A673 (cell line): ENCODE measurements around the gene SPRED1. TPM values are rescaled to one million over a fixed set of nuclear protein-coding genes. Genes with fewer than 3 reads are reported as not detected.

ENCODE experiments used
- BruUV-seq: library from RNA; stranded (reverse); fragments of 400-500 nt; replicated peaks from 2 replicates; lab custom pipeline; 2021; lab: Mats Ljungman, UMichigan
- CTCF ChIA-PET: fragments of 300-600 bp; sonication (Branson Sonifier 250); formaldehyde crosslinking; loops from one replicate; lab custom pipeline; 2022; ENCODE audit warnings: antibody characterized with exemption; lab: Charles Lee
- POLR2A ChIA-PET: fragments of 300-600 bp; sonication (Branson Sonifier 250); formaldehyde crosslinking; loops from one replicate; lab custom pipeline; 2022; ENCODE audit warnings: antibody characterized with exemption; ENCODE audit not compliant: low non-redundant PET; lab: Charles Lee
- DNase-seq: peaks from one replicate; pipeline ENCODE4 v3.0.0-alpha.2; 2015; ENCODE audit warnings: low spot score
- H3K27ac ChIP-seq: fragments of 200-600 bp; sonication (generic); 2 replicates; pipeline ENCODE4 v1.5.1; 2016; ENCODE audit warnings: mixed run types, low read depth, mild to moderate bottlenecking, mixed read lengths, antibody characterized with exemption, low read length; ENCODE audit not compliant: poor library complexity, severe bottlenecking
- H3K27me3 ChIP-seq: fragments of 200-600 bp; sonication (generic); replicated peaks from 2 replicates; pipeline ENCODE4 v1.6.1; 2017; ENCODE audit warnings: mixed run types, low read depth, mild to moderate bottlenecking, mixed read lengths, antibody characterized with exemption, low read length; ENCODE audit not compliant: insufficient read depth, poor library complexity
- H3K36me3 ChIP-seq: fragments of 200-600 bp; sonication (generic); 2 replicates; pipeline ENCODE4 v1.6.1; 2016; ENCODE audit warnings: mixed run types, mild to moderate bottlenecking, mixed read lengths, antibody characterized with exemption, low read length; ENCODE audit not compliant: insufficient read depth, poor library complexity, severe bottlenecking
- H3K4me1 ChIP-seq: fragments of 200-600 bp; sonication (generic); 2 replicates; pipeline ENCODE4 v1.6.1; 2017; ENCODE audit warnings: mixed run types, mild to moderate bottlenecking, mixed read lengths, antibody characterized with exemption, low read length; ENCODE audit not compliant: insufficient read depth, poor library complexity, severe bottlenecking
- H3K4me3 ChIP-seq: fragments of 200-600 bp; sonication (generic); 2 replicates; pipeline ENCODE4 v1.5.1; 2016; ENCODE audit warnings: low read depth, mixed run types, mild to moderate bottlenecking, mixed read lengths, low read length; ENCODE audit not compliant: poor library complexity, severe bottlenecking
- H3K9me3 ChIP-seq: fragments of 200-600 bp; sonication (generic); 2 replicates; pipeline ENCODE4 v1.6.1; 2016; ENCODE audit warnings: mixed run types, low read depth, mild to moderate bottlenecking, mixed read lengths, antibody characterized with exemption, low read length; ENCODE audit not compliant: poor library complexity, severe bottlenecking
- EZH2 ChIP-seq: fragments of 200-600 bp; sonication (generic); IDR thresholded peaks from 2 replicates; pipeline ENCODE4 v1.6.1; 2017; ENCODE audit warnings: borderline replicate concordance, low read depth, mild to moderate bottlenecking, mixed read lengths, antibody characterized with exemption, low read length; ENCODE audit not compliant: poor library complexity, severe bottlenecking
- intact Hi-C: fragments of 100-400 bp; cut with micrococcal nuclease; formaldehyde crosslinking; loops from one replicate; pipeline ENCODE4 v1.10.0; 2022; ENCODE audit not compliant: unreplicated experiment
- total RNA-seq: library from RNA; stranded (reverse); gene quantifications from 2 replicates; pipeline ENCODE4 v1.2.3, GENCODE V29; 2021
- TF ChIP-seq, protein P1 (sequence below): fragments of 300-800, 200-600 bp; sonication (generic); conservative IDR thresholded peaks from 2 replicates; pipeline ENCODE4 v1.5.1; 2017; ENCODE audit warnings: low read depth, mild to moderate bottlenecking, antibody characterized with exemption, low read length, moderate library complexity, mixed read lengths

SPRED1 gene
- total RNA-seq, 1 experiment from 2014 or later = 17.3 TPM

DNA sequence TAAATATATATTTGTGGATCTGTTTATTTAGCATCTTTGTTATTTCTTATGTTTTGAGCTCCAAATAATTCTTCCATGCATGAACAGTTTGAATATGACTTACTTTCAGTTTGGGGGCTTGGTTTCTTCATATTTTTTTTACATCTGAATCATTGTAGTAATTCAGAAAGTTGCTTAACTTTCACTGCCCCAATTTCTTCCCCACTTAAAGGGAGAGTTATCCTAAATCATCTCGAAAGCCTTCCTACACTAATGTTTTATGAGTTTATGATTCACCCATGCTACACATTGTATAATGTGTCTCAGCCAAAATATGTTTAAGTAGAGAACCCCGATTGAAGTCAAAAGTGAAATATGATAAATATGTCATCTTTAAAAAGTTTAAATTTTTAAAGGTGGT, 47.8 kb downstream of the SPRED1 start:
- TF ChIP-seq EZH2 = no peak
- TF ChIP-seq, protein P1, sequence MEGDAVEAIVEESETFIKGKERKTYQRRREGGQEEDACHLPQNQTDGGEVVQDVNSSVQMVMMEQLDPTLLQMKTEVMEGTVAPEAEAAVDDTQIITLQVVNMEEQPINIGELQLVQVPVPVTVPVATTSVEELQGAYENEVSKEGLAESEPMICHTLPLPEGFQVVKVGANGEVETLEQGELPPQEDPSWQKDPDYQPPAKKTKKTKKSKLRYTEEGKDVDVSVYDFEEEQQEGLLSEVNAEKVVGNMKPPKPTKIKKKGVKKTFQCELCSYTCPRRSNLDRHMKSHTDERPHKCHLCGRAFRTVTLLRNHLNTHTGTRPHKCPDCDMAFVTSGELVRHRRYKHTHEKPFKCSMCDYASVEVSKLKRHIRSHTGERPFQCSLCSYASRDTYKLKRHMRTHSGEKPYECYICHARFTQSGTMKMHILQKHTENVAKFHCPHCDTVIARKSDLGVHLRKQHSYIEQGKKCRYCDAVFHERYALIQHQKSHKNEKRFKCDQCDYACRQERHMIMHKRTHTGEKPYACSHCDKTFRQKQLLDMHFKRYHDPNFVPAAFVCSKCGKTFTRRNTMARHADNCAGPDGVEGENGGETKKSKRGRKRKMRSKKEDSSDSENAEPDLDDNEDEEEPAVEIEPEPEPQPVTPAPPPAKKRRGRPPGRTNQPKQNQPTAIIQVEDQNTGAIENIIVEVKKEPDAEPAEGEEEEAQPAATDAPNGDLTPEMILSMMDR = no peak
- no TSS peak for BruUV-seq
- POLR2A ChIA-PET = no interaction called here
- H3K27ac ChIP-seq = no peak overlapping the region
- no peaks in the 10 kb centered on the region for H3K27me3 ChIP-seq
- H3K9me3 ChIP-seq = no peaks in the 10 kb centered on the region
- DNase-seq = peak; percentile 12
- intact Hi-C loops = loop anchor here (5.0 kb wide), 1 partner anchor 48 kb away; the partner anchor contains the start of gene SPRED1
- no peaks in the 10 kb centered on the region for H3K36me3 ChIP-seq
- H3K4me3 ChIP-seq = no peak overlapping the region
- CTCF ChIA-PET = no interaction called here
- H3K4me1 ChIP-seq = peaks cover 44% of the 10 kb centered on the region

- no peak overlapping the region for H3K27ac ChIP-seq
- no peaks in the 10 kb centered on the region for H3K9me3 ChIP-seq
- H3K36me3 ChIP-seq = no peaks in the 10 kb centered on the region
- no peak for TF ChIP-seq EZH2
- TF ChIP-seq, protein P1 = no peak
- ChIA-PET POLR2A (no interaction called here), CTCF (no interaction called here)
- H3K27me3 ChIP-seq = no peaks in the 10 kb centered on the region
- no peak overlapping the region for H3K4me3 ChIP-seq
- intact Hi-C loops = loop anchor here (5.0 kb wide), 1 partner anchor 52 kb away; the partner anchor contains the start of gene SPRED1
- DNase-seq = peak; percentile 55
- peaks cover 36% of the 10 kb centered on the region for H3K4me1 ChIP-seq
- no TSS peak for BruUV-seq
Measured at GRCh38 chr15:38304481-38304880, 51.8 kb downstream of the SPRED1 start.

DNA sequence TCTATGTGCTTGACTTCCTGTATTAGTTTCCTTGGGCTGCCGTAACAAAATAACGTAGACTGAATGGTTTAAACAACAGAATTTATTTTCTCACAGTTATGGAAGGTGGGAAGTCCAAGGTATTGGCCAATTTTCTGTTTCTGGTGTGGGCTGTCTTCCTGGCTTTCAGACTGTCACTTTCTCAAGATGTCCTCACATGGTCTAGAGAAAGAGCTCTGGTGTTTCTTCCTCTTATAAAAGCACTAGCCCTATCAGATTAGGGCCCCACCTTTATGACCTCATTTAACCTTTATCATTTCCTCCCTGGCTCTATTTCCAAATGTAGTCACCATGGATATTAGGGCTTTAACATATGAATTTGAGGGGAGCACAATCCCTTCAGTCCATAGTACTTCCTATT, 54.6 kb downstream of the SPRED1 start:
- Histone ChIP-seq H3K9me3 (no peaks in the 10 kb centered on the region), H3K36me3 (no peaks in the 10 kb centered on the region), H3K4me1 (peaks cover 22% of the 10 kb centered on the region), H3K27me3 (no peaks in the 10 kb centered on the region), H3K4me3 (no peak overlapping the region), H3K27ac (no peak overlapping the region)
- no TSS peak for BruUV-seq
- intact Hi-C loops = no loop called here
- DNase-seq = no peak
- ChIA-PET CTCF (no interaction called here), POLR2A (interaction anchor here (0.7 kb wide), 1 partner anchor 15 kb away, joined by 3 read pairs; no protein-coding TSS in a partner anchor)
- TF ChIP-seq, protein P1 = no peak
- TF ChIP-seq EZH2 = no peak
